Colonic mucosa (tissue), 4 donors: ENCODE data around the gene DDR1. TPM values are rescaled to one million over a fixed set of nuclear protein-coding genes. Genes with fewer than 3 reads are reported as not detected.

ENCODE experiments used
- DNase-seq: peaks from one replicate; pipeline ENCODE4 v3.0.0-alpha.2; 2020
- H3K27ac ChIP-seq: fragments of 200-600 bp; one replicate; pipeline ENCODE4 v1.8.0; 2021
- H3K27me3 ChIP-seq: fragments of 200-600 bp; one replicate; pipeline ENCODE4 v1.8.0; 2021
- H3K36me3 ChIP-seq: fragments of 200-600 bp; one replicate; pipeline ENCODE4 v1.8.0; 2021
- H3K4me1 ChIP-seq: fragments of 200-600 bp; one replicate; pipeline ENCODE4 v1.8.0; 2021; ENCODE audit warnings: mild to moderate bottlenecking
- H3K4me3 ChIP-seq: fragments of 200-600 bp; one replicate; pipeline ENCODE4 v1.8.0; 2021
- H3K9ac ChIP-seq, 2 donors: one replicate each; pipeline ENCODE4 v1.7.0; 2013; ENCODE audit warnings: control low read depth in 2 of 2, low read depth in 2 of 2, low read length in 2 of 2
- H3K9me3 ChIP-seq: fragments of 200-600 bp; one replicate; pipeline ENCODE4 v1.8.0; 2021
- CTCF ChIP-seq: fragments of 200-600 bp; IDR thresholded peaks from one replicate; pipeline ENCODE4 v1.8.0; 2022; ENCODE audit warnings: antibody characterized with exemption, mild to moderate bottlenecking
- intact Hi-C: fragments of 100-400 bp; cut with DNase I; formaldehyde crosslinking; loops from one replicate; pipeline ENCODE4 v1.14.1; 2022
- total RNA-seq, 2 donors: library from RNA; stranded (reverse); fragmentation: NEBNext Ultra II Directional in 1 of 2; extraction: Animal tissue kit (Norgen Biotek cat#: 25700) in 1 of 2; gene quantifications; one replicate each; pipeline ENCODE4 v1.2.1, GENCODE V29; 2021
- donor health status: healthy.
- donor health status: DM: no; HTN: no; CAD: no.
- donor health status: DM: no; HTN: no; CAD: no.

Gene DDR1
- total RNA-seq, 2 donors from 2014 or later: 261 to 267 TPM

GRCh38 chr6:30937265-30937664 is 52.9 kb downstream of the DDR1 start:
- no peak overlapping the region for H3K27ac ChIP-seq

GRCh38 chr6:30938730-30939129 is 54.4 kb downstream of the DDR1 start:
- no peaks in the 10 kb centered on the region for H3K9me3 ChIP-seq
- intact Hi-C loops: no loop called here
- no peaks in the 10 kb centered on the region for H3K36me3 ChIP-seq
- H3K4me1 ChIP-seq: no peaks in the 10 kb centered on the region
- H3K27ac ChIP-seq: no peak overlapping the region
- no peak overlapping the region for H3K4me3 ChIP-seq
- no peaks in the 10 kb centered on the region for H3K27me3 ChIP-seq
- no peak for TF ChIP-seq CTCF
- no peak for DNase-seq
- H3K9ac ChIP-seq: no peak overlapping the region

More at GRCh38 chr6:30937265-30937664, 52.9 kb downstream of the DDR1 start:
- intact Hi-C loops: no loop called here
- H3K27me3 ChIP-seq: no peaks in the 10 kb centered on the region
- H3K9ac ChIP-seq: no peak overlapping the region
- no peak for TF ChIP-seq CTCF
- H3K36me3 ChIP-seq: no peaks in the 10 kb centered on the region
- H3K4me3 ChIP-seq: no peak overlapping the region
- H3K9me3 ChIP-seq: no peaks in the 10 kb centered on the region
- DNase-seq: no peak
- no peaks in the 10 kb centered on the region for H3K4me1 ChIP-seq

GRCh38 chr6:30939473-30939872 is 55.2 kb downstream of the DDR1 start:
- H3K27ac ChIP-seq: no peak overlapping the region
- DNase-seq: no peak
- no peak for TF ChIP-seq CTCF
- no peaks in the 10 kb centered on the region for H3K36me3 ChIP-seq
- no peak overlapping the region for H3K4me3 ChIP-seq
- no peak overlapping the region for H3K9ac ChIP-seq
- H3K9me3 ChIP-seq: no peaks in the 10 kb centered on the region
- H3K4me1 ChIP-seq: no peaks in the 10 kb centered on the region
- intact Hi-C loops: no loop called here
- no peaks in the 10 kb centered on the region for H3K27me3 ChIP-seq

- H3K27ac ChIP-seq: no peak within 1 kb of the TSS
- H3K36me3 ChIP-seq: no peaks in the 10 kb centered on the region
- H3K4me1 ChIP-seq: no peaks in the 10 kb centered on the region
- no peak for TF ChIP-seq CTCF
- DNase-seq: peak; percentile 25
- no peak within 1 kb of the TSS for H3K9ac ChIP-seq
- H3K9me3 ChIP-seq: no peaks in the 10 kb centered on the region
- intact Hi-C loops: no loop called here
- no peaks in the 10 kb centered on the region for H3K27me3 ChIP-seq
- H3K4me3 ChIP-seq: no peak within 1 kb of the TSS
Observed at GRCh38 chr6:30940361-30940986, 56.2 kb downstream of the DDR1 start, which contains the start of gene MUCL3. Gene MUCL3 (plus strand): TSS chr6:30940973. CDS start chr6:30941000, 27 bp downstream.

- Histone ChIP-seq H3K36me3 (no peaks in the 10 kb centered on the region), H3K9me3 (no peaks in the 10 kb centered on the region), H3K27me3 (no peaks in the 10 kb centered on the region), H3K9ac (no peak overlapping the region), H3K4me1 (no peaks in the 10 kb centered on the region), H3K27ac (no peak overlapping the region), H3K4me3 (no peak overlapping the region)
- no peak for TF ChIP-seq CTCF
- intact Hi-C loops: no loop called here
- peak; percentile 79 for DNase-seq
Observed at GRCh38 chr6:30942338-30943060, 58.2 kb downstream of the DDR1 start.
